HuH-7 (cell line): ENCODE data around the gene RHBDD1.

Experiments
- DNase-seq: peaks from one replicate; pipeline ENCODE4 v3.0.0; 2011; ENCODE audit warnings: low spot score

The RHBDD1 gene

GRCh38 chr2:226845386-226846116 is 9.7 kb downstream of the RHBDD1 start:
- no peak for DNase-seq

GRCh38 chr2:226847090-226847489 is 11.2 kb downstream of the RHBDD1 start:
- no peak for DNase-seq

GRCh38 chr2:226847511-226847910 is 11.7 kb downstream of the RHBDD1 start:
- DNase-seq, result no peak

GRCh38 chr2:226849349-226849748 is 13.5 kb downstream of the RHBDD1 start:
- DNase-seq, result no peak

- DNase-seq, result no peak
Observed at GRCh38 chr2:226850024-226850423, 14.2 kb downstream of the RHBDD1 start.

GRCh38 chr2:226855787-226856186 is 19.9 kb downstream of the RHBDD1 start:
- DNase-seq, result no peak

GRCh38 chr2:226860087-226860486 is 24.2 kb downstream of the RHBDD1 start:
- no peak for DNase-seq

- no peak for DNase-seq
Observed at GRCh38 chr2:226862623-226863022, 26.8 kb downstream of the RHBDD1 start.

GRCh38 chr2:226865273-226865672 is 29.4 kb downstream of the RHBDD1 start:
- DNase-seq, result no peak

- no peak for DNase-seq
Observed at GRCh38 chr2:226865710-226866109, 29.9 kb downstream of the RHBDD1 start.

GRCh38 chr2:226868331-226869162 is 32.7 kb downstream of the RHBDD1 start:
- no peak for DNase-seq

- no peak for DNase-seq
Observed at GRCh38 chr2:226869371-226869770, 33.5 kb downstream of the RHBDD1 start.

GRCh38 chr2:226873051-226873620 is 37.3 kb downstream of the RHBDD1 start:
- no peak for DNase-seq

GRCh38 chr2:226873826-226874225 is 38.0 kb downstream of the RHBDD1 start:
- no peak for DNase-seq

GRCh38 chr2:226874749-226875148 is 38.9 kb downstream of the RHBDD1 start:
- DNase-seq, result no peak

- no peak for DNase-seq
Observed at GRCh38 chr2:226875438-226876225, 39.8 kb downstream of the RHBDD1 start.

GRCh38 chr2:226877491-226877890 is 41.6 kb downstream of the RHBDD1 start:
- no peak for DNase-seq

- no peak for DNase-seq
Observed at GRCh38 chr2:226881287-226881686, 45.4 kb downstream of the RHBDD1 start.

GRCh38 chr2:226882606-226883005 is 46.8 kb downstream of the RHBDD1 start:
- no peak for DNase-seq

GRCh38 chr2:226883296-226883795 is 47.5 kb downstream of the RHBDD1 start:
- no peak for DNase-seq

- DNase-seq, result no peak
Observed at GRCh38 chr2:226884166-226884565, 48.3 kb downstream of the RHBDD1 start.
